ENCODE data around the gene SAMD4A.

DNA sequence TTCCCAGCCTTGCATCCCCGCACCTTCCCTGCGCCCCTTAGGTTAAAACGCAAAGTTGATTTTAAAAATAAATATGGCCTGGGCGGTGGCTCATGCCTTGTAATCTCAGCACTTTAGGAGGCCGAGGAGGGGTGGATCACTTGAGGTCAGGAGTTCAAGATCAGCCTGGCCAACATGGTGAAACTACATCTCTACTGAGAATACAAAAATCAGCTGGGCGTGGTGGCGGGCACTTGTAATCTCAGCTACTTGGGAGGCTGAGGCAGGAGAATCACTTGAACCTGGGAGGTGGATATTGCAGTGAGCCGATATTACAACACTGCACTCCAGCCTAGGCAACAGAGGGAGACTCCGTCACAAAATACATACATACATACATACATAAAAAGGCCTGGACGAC, 239.7 kb downstream of the SAMD4A start:
- TF ChIP-seq, protein P1, sequence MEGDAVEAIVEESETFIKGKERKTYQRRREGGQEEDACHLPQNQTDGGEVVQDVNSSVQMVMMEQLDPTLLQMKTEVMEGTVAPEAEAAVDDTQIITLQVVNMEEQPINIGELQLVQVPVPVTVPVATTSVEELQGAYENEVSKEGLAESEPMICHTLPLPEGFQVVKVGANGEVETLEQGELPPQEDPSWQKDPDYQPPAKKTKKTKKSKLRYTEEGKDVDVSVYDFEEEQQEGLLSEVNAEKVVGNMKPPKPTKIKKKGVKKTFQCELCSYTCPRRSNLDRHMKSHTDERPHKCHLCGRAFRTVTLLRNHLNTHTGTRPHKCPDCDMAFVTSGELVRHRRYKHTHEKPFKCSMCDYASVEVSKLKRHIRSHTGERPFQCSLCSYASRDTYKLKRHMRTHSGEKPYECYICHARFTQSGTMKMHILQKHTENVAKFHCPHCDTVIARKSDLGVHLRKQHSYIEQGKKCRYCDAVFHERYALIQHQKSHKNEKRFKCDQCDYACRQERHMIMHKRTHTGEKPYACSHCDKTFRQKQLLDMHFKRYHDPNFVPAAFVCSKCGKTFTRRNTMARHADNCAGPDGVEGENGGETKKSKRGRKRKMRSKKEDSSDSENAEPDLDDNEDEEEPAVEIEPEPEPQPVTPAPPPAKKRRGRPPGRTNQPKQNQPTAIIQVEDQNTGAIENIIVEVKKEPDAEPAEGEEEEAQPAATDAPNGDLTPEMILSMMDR (IDR thresholded peaks at IDR 0.05 in 8 of 11, conservative IDR thresholded peaks at IDR 0.05 in 3 of 11), result no peak
- no peak for TF ChIP-seq POLR2AphosphoS5 (IDR thresholded peaks at IDR 0.05)
